HepG2 (cell line): Measurements from ENCODE around the gene CCDC117. TPM values are rescaled to one million over a fixed set of nuclear protein-coding genes. Genes with fewer than 3 reads are reported as not detected.

ENCODE experiments used
- HMG20B ChIP-seq: conservative IDR thresholded peaks from 2 replicates; pipeline ENCODE4 v1.6.1; 2016; ENCODE audit warnings: missing genetic modification reagents, missing compliant biosample characterization
- KLF11 ChIP-seq: IDR thresholded peaks from 2 replicates; pipeline ENCODE4 v1.6.1; 2016; ENCODE audit warnings: missing compliant biosample characterization
- MEF2D ChIP-seq: sonication (generic); formaldehyde crosslinking; IDR thresholded peaks from 2 replicates; pipeline ENCODE4 v1.5.1; 2020; ENCODE audit warnings: mild to moderate bottlenecking, missing genetic modification reagents
- NR2C2 ChIP-seq: sonication (generic); formaldehyde crosslinking; IDR thresholded peaks from 2 replicates; pipeline ENCODE4 v1.4.0; 2020; ENCODE audit warnings: missing genetic modification reagents, mild to moderate bottlenecking, moderate library complexity, borderline replicate concordance
- POGK ChIP-seq: sonication (generic); formaldehyde crosslinking; conservative IDR thresholded peaks from 2 replicates; pipeline ENCODE4 v1.8.0; 2022; ENCODE audit warnings: mild to moderate bottlenecking, moderate library complexity, missing genetic modification reagents
- RXRB ChIP-seq: IDR thresholded peaks from 2 replicates; pipeline ENCODE4 v1.6.1; 2016; ENCODE audit warnings: borderline replicate concordance, missing genetic modification reagents, missing compliant biosample characterization
- SALL1 ChIP-seq: sonication (generic); formaldehyde crosslinking; IDR thresholded peaks from 2 replicates; pipeline ENCODE4 v1.8.0; 2022; ENCODE audit warnings: mild to moderate bottlenecking, missing genetic modification reagents
- SSRP1 ChIP-seq: IDR thresholded peaks from 2 replicates; pipeline ENCODE4 v1.6.1; 2016; ENCODE audit warnings: control low read depth
- TBX3 ChIP-seq: fragments of 450-650 bp; IDR thresholded peaks from 2 replicates; pipeline ENCODE4 v1.6.1; 2017; ENCODE audit warnings: antibody characterized with exemption, mild to moderate bottlenecking, inconsistent platforms, borderline replicate concordance
- TSC22D2 ChIP-seq: sonication (generic); formaldehyde crosslinking; IDR thresholded peaks from 2 replicates; pipeline ENCODE4 v1.5.1; 2020; ENCODE audit warnings: missing genetic modification reagents, mild to moderate bottlenecking, borderline replicate concordance
- ZKSCAN5 ChIP-seq: sonication (generic); formaldehyde crosslinking; IDR thresholded peaks from 2 replicates; pipeline ENCODE4 v1.5.1; 2020; ENCODE audit warnings: mild to moderate bottlenecking, missing genetic modification reagents
- ZNF574 ChIP-seq: sonication (generic); formaldehyde crosslinking; IDR thresholded peaks from 2 replicates; pipeline ENCODE4 v1.4.0; 2020; ENCODE audit warnings: missing genetic modification reagents
- ZNF784 ChIP-seq: sonication (generic); formaldehyde crosslinking; IDR thresholded peaks from 2 replicates; pipeline ENCODE4 v1.5.1; 2020; ENCODE audit warnings: missing genetic modification reagents, mild to moderate bottlenecking, borderline replicate concordance
- ZNF788 ChIP-seq: sonication (generic); formaldehyde crosslinking; IDR thresholded peaks from 2 replicates; pipeline ENCODE4 v1.5.0; 2020; ENCODE audit warnings: mild to moderate bottlenecking, missing genetic modification reagents, borderline replicate concordance
- polyA plus RNA-seq, 8 experiments: library from polyadenylated mRNA; depleted of rRNA in 3 of 8; stranded (reverse) in 7 of 8; unstranded in 1 of 8; fragments of >200 nt; fragmentation: Illumina TruSeq in 4 of 8; extraction: Trizol in 4 of 8; gene quantifications; 2 replicates each; pipeline versions ENCODE4 v1.2.1 to v1.2.3, GENCODE V29; 2011 to 2016; ENCODE audit warnings: low read depth in 4 of 8, missing spikeins in 1 of 8, mixed read lengths in 1 of 8; ENCODE audit not compliant: insufficient read depth in 1 of 8
- total RNA-seq, 5 experiments: library from RNA; depleted of rRNA; stranded (reverse); fragments of >200 nt; fragmentation: Illumina TruSeq; extraction: Trizol; gene quantifications; 2 replicates each; pipeline ENCODE4 v1.2.3, GENCODE V29; 2016; ENCODE audit warnings: low read depth in 1 of 5
- TF ChIP-seq, protein P1 (sequence below): sonication (generic); formaldehyde crosslinking; IDR thresholded peaks from 2 replicates; pipeline ENCODE4 v1.5.0; 2020; ENCODE audit warnings: mild to moderate bottlenecking, missing genetic modification reagents, borderline replicate concordance
- TF ChIP-seq, protein P2 (sequence below): sonication (generic); formaldehyde crosslinking; IDR thresholded peaks from 2 replicates; pipeline ENCODE4 v1.4.0; 2020; ENCODE audit warnings: missing genetic modification reagents, borderline replicate concordance

Gene CCDC117
- total and polyA plus RNA-seq, 2 of the 13 experiments (the other 11 are each of a cell fraction or from before 2014, with no cell fraction given): 12.6 to 34.2 TPM

GRCh38 chr22:28829358-28830181 is 57.1 kb downstream of the CCDC117 start (continued):
- TF ChIP-seq KLF11 (CRISPR knock-in tag) (0 out of 2 replicates have a peak, but pooled peaks have one; percentile 80), HMG20B (CRISPR knock-in tag) (peak; percentile 74), NR2C2 (CRISPR knock-in tag) (peak; percentile 43; the same call in 1 of the 2 replicates), SALL1 (CRISPR knock-in tag) (peak; percentile 75), TBX3 (peak; percentile 94), ZNF784 (CRISPR knock-in tag) (no peak), ZKSCAN5 (CRISPR knock-in tag) (no peak), POGK (CRISPR knock-in tag) (no peak), MEF2D (CRISPR knock-in tag) (peak; percentile 37; the same call in 1 of the 2 replicates), ZNF574 (CRISPR knock-in tag) (0 out of 2 replicates have a peak, but pooled peaks have one; percentile 13), RXRB (peak; percentile 6; the same call in 1 of the 2 replicates), SSRP1 (no peak; the same call in 1 of the 2 replicates), ZNF788 (peak; percentile 43; the same call in 1 of the 2 replicates), TSC22D2 (0 out of 2 replicates have a peak, but pooled peaks have one; percentile 41)
- TF ChIP-seq, protein P1, sequence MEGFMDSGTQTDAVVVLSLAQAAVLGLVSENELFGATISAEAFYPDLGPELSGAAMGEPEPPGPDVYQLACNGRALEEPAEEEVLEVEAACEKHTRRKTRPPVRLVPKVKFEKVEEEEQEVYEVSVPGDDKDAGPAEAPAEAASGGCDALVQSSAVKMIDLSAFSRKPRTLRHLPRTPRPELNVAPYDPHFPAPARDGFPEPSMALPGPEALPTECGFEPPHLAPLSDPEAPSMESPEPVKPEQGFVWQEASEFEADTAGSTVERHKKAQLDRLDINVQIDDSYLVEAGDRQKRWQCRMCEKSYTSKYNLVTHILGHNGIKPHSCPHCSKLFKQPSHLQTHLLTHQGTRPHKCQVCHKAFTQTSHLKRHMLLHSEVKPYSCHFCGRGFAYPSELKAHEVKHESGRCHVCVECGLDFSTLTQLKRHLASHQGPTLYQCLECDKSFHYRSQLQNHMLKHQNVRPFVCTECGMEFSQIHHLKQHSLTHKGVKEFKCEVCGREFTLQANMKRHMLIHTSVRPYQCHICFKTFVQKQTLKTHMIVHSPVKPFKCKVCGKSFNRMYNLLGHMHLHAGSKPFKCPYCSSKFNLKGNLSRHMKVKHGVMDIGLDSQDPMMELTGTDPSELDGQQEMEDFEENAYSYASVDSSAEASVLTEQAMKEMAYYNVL (CRISPR knock-in tag): peak; percentile 90
- TF ChIP-seq, protein P2, sequence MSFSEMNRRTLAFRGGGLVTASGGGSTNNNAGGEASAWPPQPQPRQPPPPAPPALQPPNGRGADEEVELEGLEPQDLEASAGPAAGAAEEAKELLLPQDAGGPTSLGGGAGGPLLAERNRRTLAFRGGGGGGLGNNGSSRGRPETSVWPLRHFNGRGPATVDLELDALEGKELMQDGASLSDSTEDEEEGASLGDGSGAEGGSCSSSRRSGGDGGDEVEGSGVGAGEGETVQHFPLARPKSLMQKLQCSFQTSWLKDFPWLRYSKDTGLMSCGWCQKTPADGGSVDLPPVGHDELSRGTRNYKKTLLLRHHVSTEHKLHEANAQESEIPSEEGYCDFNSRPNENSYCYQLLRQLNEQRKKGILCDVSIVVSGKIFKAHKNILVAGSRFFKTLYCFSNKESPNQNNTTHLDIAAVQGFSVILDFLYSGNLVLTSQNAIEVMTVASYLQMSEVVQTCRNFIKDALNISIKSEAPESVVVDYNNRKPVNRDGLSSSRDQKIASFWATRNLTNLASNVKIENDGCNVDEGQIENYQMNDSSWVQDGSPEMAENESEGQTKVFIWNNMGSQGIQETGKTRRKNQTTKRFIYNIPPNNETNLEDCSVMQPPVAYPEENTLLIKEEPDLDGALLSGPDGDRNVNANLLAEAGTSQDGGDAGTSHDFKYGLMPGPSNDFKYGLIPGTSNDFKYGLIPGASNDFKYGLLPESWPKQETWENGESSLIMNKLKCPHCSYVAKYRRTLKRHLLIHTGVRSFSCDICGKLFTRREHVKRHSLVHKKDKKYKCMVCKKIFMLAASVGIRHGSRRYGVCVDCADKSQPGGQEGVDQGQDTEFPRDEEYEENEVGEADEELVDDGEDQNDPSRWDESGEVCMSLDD (CRISPR knock-in tag): no peak
